Brain pericyte (primary cell): ENCODE data around the gene ADH1A.
A peak's percentile ranks its signal among the peaks of the same experiment; 100 is the strongest.
"Not testable (repeated sequence)": the region's sequence is repeated elsewhere in the genome, so short reads cannot be mapped to it uniquely, and the experiment has no call there.

Source experiments
- DNase-seq: peaks from one replicate; pipeline ENCODE4 v3.0.0-alpha.2; 2012; ENCODE audit warnings: low read depth, low spot score

The ADH1A gene

DNA sequence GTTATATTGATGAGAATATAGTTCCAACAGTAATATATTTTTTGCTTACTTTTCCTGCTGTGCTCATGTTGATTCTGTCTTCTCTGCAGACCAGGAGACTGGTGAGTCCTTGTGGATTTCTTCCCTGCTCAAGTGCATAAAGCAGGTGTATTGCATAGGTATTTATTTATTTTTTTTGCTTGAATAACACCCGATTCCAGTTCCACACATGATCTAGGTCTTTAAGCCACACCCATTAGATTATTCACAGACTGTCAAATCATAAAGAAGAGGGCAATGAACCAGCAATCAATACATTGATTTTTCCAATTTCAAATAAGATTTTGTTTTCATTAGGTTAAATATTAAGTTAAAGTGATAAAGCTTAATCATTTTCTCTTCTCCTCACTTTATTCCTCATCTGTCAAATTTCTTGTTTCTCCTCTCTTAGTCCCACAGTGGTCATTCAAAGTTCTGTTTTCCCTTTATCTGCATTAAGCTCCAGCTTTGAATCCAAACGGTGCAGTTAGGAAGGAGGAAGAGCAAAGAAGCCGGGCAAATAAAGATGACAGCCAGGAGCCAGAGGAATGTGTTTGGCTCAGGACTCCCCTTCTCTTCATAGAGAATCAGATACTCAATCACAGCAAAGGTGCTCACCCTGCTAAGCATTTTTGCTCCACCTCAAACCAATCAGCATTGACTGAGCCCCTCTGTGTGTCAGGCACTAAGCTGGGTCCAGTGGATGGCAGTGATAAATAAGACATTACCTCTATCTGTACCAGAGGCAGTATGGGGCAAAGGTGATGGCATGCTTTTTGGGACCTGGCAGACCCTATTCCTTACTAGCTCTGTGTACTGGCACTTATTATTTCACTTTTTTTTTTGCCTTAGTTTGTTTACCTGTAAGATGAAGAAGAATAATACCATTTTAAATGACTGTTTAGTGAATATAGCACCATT, at the start of gene ADH1A:
TSS of gene ADH1A (minus strand) at position 138 of the 939 bp plus-strand sequence. CDS start at position 67, 71 bp downstream.
- DNase-seq, result no peak

DNA sequence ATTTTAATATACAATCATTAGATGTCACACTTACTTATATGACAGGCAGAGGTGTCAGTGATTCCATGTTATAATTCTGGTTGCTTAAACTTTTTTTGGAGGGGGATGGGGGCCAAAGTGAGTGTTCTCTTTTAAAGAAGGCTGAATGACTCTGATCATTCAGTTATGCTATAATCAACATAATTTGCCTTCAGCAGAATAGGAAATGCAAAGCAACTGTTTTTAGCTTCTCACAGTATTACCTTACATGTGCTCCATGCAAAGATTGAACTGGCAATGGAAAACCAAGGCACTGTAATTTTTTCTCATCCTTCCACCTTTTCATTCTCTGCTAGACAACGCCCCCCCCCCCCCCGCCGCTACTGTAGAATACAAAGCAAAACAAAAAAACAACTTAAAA, 48.4 kb upstream of the ADH1A start:
- no peak for DNase-seq

DNA sequence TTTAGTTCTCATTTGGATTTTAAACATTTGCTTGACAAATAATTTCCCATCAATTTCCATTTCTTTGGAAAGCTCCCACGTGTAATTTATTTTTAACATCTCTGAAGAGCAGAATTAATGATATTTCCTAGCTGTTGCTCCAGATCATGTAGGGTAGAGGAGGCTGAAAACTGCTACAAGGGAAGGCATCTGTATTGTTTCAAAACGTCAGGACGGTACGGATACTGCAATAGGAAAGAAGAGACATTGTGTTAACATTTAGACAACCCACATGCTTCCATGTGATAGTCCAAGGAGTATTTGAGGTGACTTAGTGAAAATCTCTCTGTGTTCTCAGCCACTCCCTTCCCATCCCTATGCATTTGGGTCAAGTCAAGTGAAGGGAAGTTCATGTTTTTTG, 45.8 kb upstream of the ADH1A start:
- no peak for DNase-seq

DNA sequence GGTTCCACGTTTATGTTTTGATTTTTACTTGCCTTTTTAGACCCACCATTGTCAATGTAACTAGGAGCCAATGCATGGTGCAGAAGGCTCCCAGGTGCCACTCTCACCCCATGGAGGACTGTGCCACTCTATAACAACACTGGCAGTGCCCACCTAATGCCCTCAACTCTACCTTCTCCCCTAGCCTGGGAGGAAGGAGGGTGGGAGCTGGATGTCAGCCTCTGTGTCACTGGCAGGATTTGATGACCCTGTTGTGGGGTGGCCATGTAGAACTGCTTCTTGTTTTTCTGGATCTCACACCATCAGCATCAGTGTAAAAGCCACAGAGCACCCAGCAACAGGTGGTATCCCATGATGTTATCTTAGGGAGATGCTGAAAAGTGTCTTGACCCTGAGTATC, 44.1 kb upstream of the ADH1A start:
- DNase-seq, result no peak

DNA sequence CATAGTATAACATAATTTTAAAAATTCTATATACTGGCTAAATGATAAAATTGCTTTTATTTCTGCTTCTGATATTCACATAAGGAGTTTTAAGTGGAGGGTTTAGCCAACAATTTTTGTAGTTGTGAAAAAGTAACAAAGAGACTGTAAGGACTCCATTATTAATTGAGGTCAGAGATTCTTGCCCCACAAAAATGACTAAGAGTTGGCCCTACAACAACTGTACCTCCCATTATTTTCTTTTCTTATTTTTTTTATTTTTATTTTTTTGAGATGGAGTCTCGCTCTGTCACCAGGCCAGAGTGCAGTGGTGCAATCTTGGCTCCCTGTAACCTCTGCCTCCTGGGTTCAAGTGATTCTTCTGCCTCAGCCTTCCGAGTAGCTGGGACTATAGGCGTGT, 39.9 kb upstream of the ADH1A start:
- DNase-seq, result no peak

DNA sequence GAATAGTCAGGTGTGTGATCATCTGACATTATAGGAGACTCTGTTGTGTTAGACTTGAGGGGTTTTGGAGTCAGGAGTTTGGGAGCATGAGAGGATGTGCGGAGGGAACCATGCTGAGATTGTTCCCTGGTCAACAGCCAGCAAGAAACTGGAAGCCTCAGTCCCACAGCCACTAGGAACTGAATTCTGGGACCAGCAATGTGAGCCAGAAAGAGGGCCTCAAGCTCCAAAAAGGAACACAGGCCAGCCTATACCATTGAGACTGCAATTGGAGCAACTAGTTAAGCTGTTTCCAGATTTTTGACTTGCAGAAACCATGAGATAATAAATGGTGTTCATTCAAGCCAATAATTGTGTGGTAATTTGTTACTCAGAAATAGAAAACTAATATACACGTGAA, 39.1 kb upstream of the ADH1A start:
- DNase-seq, result no peak

DNA sequence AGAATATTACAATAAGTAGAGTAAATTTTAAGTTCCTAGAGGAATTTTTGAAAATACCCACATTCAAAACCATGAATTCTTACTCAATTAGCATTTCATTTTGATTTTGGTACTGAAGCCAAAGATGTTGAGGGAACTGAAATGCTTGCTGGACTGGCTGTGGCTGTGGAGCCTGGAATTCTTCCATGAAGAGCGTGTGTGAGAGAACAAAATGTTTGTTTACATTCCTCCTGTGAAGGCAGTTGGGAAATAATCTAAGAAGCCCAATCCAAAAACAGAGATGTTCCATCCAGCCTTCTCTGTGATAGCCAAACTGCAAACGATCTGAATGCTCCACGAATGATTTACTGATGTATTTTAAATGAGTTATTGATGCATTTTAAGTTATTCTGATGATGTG, 34.2 kb upstream of the ADH1A start:
- DNase-seq, result peak; percentile 33

DNA sequence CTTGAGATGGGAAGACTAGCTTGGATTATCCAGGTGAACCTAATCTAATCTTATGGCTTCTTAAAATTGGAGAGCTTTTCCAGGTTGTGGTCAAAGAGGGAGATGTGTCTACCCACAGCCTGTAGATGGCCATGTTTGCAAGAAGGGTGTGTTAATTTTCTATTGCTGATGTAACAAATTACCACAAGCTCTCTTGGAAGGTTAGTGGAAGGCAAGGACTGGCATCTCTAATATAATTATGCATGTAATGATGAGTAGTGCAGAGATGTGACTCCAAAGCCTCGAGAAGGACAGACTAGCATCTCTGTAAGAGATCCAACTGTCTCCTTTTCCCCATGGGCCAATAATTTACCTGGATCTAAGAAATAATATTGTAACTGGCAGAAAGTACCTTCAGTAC, 33.6 kb upstream of the ADH1A start:
- no peak for DNase-seq

DNA sequence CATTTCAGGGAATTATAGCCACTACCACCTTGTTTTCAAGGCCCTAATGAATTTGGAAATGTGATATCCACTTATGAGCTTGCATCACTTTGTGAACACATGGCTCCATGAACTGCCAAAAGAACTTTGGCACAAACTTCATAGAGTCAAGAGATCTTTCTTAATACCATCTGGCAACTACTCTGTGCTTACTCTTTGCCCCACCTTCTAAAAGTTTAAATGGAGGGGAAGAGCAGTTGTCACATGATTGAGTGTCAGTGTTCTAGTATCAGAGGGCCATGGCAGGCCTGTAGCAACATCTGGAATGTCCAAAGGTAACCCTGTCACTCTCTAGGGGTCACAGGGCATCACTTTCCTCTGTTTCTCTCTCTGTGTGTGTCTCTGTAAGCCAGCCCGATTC, 33.0 kb upstream of the ADH1A start:
- DNase-seq, result no peak

DNA sequence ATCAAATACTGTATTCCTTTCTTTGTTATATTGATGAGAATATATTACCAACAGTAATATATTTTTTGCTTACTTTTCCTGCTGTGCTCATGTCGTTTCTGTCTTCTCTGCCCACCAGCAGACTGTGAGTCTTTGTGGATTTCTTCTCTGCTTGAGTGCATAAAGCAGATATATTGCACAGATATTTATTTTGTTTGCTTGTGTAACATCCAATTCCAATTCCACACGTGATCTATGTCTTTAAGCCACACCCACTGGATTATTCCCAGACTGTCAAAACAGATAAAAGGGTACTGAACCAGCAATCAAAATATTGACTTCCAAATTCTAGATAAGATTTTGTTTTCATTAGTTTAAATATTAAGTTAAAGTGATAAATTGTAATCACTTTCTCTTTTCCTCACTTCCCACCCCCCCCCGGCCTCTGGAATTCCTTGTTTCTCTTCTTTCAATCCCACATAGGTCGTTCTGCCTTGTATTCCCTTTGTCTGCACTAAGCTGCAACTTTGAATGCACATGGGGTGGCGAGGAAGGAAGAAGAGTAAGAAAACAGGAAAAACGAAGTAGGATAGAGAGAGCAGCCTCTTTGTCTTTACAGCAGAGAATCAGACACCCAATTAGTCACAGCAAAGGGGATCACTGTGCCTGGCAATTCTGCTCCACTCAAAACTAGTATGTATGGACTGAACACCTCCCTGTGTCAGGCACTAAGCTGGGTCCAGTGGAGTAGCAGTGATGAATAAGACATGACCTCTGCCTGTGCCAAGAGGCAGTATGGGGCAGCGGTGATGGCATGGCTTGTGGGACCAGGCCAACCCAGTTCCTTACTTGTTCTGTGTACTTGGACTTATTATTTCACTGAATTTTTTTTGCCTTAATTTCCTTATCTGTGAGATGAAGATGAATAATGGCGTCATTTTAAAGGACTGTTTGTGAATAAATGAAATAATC, 30.7 kb upstream of the ADH1A start, which contains the start of gene ADH1B:
TSS of gene ADH1B (minus strand) at position 161 of the 951 bp plus-strand sequence. CDS start at position 91, 70 bp downstream.
- DNase-seq, result no peak

DNA sequence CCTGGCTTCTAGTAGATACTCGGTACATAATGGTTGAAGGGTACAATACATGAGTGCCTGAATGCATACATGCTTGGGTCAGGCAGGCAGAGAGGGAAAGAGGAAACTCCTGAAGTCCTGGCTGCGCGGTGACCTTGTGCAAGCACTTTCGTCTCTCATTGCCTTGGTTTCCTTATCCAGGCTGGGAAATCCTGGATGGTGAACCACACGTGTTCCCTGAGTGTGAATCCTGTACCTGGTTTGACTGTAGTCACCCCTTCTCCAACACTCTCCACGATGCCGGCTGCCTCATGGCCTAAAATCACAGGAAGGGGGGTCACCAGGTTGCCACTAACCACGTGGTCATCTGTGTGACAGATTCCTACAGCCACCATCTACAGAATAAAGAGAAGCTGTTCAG, 27.0 kb upstream of the ADH1A start:
- not testable (repeated sequence) for DNase-seq

DNA sequence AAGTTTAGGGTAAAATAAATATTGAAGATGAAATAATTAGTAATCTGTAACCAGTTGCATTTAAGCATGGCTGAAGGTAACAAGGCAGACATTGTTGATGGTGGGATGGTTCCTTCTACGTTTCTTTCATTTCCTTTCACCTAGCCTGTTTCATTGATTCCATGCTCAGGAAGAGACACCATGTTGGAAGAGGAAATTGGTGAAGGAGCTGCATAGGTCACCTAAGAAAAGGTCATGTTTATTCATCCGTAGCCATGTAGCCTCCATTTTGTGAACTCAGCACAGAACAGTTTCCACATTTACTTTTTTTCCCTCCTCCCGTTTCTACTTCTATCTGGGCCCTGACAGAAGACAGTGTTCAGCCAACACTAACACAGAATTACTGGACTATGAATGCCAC, 26.6 kb upstream of the ADH1A start:
- no peak for DNase-seq

DNA sequence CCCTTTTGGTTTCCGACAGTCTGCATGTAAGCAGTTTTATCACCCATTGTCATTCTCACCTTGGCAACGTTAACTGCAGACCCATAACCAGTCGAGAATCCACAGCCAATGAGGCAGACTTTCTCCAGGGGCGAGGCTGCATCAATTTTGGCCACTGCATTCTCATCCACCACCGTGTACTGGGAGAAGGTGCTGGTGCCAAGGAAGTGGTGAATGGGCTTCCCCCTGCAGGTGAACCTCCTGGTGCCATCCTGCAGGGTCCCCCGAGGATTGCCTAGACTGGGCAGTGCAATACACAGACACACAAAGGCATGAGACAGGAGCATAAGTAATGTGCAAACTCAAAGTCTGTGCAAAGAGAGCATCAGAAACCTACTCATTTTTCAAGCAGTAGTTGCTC, 25.1 kb upstream of the ADH1A start:
- DNase-seq, result no peak

DNA sequence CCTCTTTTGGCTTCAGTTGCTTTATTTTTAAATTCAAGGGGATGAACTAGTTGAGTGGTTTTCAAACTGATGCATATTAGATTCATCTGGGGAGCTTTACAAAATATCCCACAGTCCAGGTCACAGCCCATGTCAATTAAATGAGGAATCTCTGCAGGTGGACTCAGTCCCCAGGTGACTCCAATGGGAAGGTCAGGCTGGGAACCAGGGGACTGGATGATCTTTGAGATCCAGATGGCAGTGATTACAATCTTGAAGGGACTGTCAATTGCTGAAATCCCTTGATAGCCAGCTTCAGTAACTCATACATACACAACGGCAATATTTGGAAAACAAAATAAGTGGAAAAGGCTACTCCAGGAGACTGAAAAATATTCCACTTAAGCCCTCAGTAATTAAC, 23.4 kb upstream of the ADH1A start:
- DNase-seq, result no peak

DNA sequence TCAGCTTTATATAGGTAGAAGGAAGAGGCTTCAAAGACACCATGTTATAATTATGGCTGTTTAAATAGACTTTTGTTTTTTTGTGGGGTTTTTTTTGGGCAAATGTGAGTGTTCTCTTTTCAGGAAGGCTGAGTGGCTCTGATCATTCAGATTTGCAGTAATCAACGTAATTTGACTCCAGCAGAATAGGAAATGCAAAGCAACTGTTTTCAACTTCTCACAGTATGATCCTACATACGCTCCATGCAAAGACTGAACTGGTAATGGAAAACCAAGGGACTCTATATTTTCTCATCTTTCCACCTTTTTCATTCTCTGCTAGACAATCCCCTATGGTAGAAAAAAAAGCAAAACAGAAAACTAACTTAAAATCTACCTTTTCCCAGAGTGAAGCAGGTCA, 19.6 kb upstream of the ADH1A start:
- peak; percentile 7 for DNase-seq

DNA sequence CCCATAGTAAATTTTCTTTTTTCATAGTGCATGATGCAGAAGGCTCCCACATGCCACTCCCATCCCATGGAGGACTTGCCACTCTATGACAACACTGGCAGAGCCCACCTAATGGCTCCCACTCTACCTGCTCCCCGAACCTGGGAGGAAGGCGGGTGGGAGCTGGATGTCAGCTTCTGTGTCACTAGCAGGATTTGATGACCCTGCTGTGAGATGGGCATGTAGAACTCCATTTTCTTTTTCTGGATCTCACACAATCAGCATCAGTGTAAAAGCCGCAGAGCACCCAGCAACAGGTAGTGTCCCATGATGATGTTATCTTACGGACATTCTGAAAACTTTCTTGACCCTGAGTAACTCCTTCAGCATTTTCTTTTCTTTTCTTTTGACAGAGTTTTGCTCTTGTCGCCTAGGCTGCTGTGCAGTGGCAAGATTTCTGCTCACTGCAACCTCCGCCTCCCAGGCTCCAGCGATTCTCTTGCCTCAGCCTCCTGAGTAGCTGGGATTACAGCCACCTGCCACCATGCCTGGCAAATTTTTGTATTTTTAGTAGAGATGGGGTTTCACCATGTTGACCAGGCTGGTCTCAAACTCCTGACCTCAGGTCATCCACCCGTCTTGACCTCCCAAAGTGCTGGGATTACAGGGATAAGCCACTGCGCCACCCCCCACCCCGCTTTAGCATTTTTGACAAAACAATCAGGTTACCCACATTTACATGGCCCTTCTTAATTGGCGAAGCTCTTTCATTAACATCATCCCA, 15.0 kb upstream of the ADH1A start:
- no peak for DNase-seq

DNA sequence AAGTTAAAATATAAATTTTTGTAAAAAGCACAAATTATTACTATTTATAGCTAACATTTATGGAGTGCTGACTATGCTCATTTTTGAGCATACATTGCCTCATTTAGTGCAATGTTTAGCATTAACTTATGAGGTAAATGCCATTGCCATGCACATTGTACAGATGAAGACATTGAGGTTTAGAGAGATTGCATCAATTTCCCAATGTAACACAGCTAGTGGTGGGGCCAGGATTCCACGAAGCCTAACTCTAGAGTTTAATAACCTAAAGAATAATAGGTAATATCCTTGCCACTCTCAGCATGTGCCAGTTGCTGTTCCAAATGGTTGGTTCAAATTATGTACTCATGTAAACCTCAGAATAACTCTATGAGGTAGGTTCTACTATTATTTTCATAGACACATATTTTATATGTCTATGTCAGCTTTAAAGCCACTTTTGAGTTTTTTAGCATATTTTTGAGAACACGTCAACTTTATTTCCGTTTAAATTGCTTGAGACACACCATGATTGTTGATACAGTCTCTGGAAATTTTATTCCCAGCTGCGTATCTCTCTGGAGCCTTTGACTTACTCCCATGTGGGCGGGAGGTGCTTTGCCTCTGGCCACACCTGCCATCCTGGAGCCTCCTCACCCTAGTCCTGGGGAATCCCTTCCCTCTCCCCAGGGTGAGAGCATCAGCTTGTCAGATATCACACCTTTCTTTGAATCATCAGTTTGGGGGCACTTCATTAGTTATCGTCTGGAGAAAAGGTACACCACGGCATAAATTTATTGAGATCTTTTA, 10.8 kb upstream of the ADH1A start:
- peak; percentile 10 for DNase-seq

DNA sequence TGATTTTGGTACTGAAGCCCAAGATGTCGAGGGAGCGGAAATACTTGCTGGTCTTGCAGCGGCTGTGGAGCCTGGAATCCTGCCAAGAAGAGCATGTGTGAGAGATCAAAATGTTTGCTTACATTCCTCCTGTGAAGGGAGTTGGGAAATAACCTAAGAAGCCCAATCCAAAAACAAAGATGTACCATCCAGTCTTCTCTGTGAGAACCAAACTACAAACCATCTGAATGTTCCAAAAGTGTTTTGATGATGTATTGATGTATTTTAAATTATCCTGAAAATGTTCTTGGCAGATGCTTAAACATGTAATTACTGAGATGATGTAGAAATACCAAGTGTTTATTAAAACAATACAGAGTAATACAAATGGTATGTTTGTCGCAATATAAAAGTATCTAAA, 10.1 kb upstream of the ADH1A start:
- DNase-seq, result peak; percentile 91

DNA sequence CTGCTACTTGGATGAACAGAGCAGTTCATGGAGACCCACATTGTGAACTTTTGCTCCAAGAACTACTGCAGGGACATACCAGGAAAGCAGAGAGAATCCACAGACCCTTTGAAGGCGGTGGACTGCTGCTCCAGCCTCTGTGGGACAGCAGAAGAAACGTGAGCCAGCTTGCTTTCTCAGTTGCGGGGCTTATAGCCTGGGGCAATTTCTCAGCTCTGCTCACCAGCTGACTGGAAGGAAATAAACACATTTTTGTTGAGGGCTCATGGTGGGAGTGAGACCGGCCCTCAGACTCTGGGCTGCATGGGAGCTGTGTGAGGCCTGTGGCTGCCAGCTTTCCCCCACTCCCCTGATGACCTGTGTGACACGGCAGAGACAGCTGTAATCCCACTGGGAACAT, 2.6 kb upstream of the ADH1A start:
- DNase-seq, result no peak

DNA sequence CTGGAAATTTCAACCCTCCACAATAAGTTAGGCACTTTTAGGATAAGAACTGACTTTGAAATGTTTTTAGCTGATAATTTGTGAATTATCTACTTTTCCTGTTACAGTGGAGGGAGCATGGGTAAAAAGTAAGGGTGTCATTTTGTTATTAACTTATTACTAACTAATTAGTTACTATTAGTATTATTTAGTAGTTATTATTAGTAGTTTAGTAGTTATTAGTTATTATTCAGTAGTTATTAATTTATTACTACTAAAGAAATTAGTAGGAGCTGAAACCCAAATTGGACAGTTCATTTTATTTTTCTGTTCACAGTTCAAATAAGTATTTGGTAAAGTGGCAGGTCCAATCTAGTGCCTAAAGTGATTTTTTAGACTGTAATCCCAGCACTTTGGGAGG, 5.4 kb downstream of the ADH1A start:
- no peak for DNase-seq

DNA sequence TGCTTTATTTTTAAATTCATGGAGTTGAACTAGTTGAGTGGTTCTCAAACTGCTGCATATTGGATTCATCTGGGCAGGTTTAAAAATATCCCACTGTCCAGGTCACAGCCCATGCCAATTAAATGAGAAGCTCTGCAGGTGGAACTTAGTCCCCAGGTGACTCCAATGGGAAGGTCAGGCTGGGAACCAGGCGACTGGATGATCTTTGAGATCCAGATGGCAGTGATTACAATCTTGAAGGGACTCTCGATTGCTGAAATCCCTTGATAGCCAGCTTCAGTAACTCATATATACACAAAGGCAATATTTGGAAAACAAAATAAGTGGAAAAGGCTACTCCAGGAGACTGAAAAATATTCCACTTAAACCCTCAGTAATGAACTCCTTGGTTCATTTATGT, 8.1 kb downstream of the ADH1A start:
- no peak for DNase-seq
